ENCODE measurements around the gene CHST11.

CHST11 gene

DNA sequence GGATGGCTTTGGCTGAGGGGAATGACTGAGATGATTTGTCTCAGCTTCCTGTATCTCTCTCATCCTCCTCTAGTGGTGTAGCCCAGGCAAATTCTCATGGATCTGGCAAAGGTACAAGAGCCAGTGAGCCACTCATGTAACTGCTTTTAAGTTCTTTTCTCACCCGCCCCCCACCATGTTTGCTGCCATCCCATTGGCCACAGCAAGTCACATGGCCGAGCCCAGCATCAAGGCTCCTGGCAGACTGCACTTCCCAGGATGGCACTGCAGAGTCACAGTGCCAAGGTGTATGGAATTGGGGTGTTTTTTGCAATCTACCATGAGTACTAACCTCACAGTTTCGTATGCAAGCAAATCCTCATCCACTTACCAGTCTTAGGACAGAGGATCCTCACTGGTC, 50.9 kb downstream of the CHST11 start:
- H3K9ac ChIP-seq (ENCODE audit: low read depth in 1 of 2, low read length in 2 of 2), result no peak overlapping the region
- no peak overlapping the region for H3K4me3 ChIP-seq (ENCODE audit: low read depth in 1 of 2, low read length in 2 of 2)

DNA sequence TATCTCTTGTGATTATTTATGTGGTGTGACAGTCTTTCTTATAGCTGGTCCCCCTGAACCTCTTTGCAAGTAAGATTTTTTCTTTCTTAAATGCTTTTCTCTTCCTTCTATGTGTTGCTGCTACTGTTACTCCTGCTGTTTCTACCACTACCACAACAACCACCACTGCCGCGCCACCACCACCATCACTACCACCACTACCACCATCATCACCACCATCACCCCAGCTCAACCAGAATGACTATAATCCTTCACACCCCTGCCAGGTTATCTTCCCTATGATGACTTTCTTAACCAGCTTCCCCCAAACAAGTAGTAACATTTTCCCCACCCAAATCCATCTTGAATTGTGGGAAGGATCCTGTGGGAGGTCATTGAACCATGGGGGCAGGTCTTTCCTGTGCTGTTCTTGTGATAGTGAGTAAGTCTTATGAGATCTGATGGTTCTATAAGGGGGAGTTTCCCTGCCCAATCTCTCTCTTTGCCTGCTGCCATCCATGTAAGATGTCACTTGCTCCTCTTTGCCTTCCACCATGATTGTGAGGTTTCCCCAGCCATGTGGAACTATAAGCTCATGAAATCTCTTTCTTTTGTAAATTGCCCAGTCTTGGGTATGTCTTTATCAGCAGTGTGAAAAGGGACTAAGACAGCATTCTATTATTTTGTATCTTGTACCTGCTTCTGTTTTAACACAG, 52.2 kb downstream of the CHST11 start:
- Histone ChIP-seq H3K36me3 (ENCODE audit: control insufficient read depth in 1 of 2, insufficient read depth in 2 of 2, low read length in 2 of 2) (no peaks in the 10 kb centered on the region), H3K27me3 (ENCODE audit: control insufficient read depth in 1 of 2, insufficient read depth in 2 of 2, low read length in 2 of 2) (no peaks in the 10 kb centered on the region), H3K4me1 (ENCODE audit: control insufficient read depth in 1 of 2, insufficient read depth in 2 of 2, low read length in 2 of 2) (peaks cover 7 to 17% of the 10 kb centered on the region in 2 donors), H3K9ac (ENCODE audit: low read depth in 1 of 2, low read length in 2 of 2) (no peak overlapping the region), H3K27ac (ENCODE audit: low read depth, low read length) (no peak overlapping the region), H3K9me3 (ENCODE audit: control insufficient read depth in 1 of 2, low read length in 2 of 2) (no peaks in the 10 kb centered on the region), H3K4me3 (ENCODE audit: low read depth in 1 of 2, low read length in 2 of 2) (no peak overlapping the region)

More for the DNA sequence above, 50.9 kb downstream of the CHST11 start:
- no peak overlapping the region for H3K27ac ChIP-seq (ENCODE audit: low read depth, low read length)
- no peaks in the 10 kb centered on the region for H3K9me3 ChIP-seq (ENCODE audit: control insufficient read depth in 1 of 2, low read length in 2 of 2)
- H3K27me3 ChIP-seq (ENCODE audit: control insufficient read depth in 1 of 2, insufficient read depth in 2 of 2, low read length in 2 of 2), result no peaks in the 10 kb centered on the region
- H3K4me1 ChIP-seq (ENCODE audit: control insufficient read depth in 1 of 2, insufficient read depth in 2 of 2, low read length in 2 of 2), result peaks cover 7 to 23% of the 10 kb centered on the region in 2 donors
- H3K36me3 ChIP-seq (ENCODE audit: control insufficient read depth in 1 of 2, insufficient read depth in 2 of 2, low read length in 2 of 2), result no peaks in the 10 kb centered on the region

DNA sequence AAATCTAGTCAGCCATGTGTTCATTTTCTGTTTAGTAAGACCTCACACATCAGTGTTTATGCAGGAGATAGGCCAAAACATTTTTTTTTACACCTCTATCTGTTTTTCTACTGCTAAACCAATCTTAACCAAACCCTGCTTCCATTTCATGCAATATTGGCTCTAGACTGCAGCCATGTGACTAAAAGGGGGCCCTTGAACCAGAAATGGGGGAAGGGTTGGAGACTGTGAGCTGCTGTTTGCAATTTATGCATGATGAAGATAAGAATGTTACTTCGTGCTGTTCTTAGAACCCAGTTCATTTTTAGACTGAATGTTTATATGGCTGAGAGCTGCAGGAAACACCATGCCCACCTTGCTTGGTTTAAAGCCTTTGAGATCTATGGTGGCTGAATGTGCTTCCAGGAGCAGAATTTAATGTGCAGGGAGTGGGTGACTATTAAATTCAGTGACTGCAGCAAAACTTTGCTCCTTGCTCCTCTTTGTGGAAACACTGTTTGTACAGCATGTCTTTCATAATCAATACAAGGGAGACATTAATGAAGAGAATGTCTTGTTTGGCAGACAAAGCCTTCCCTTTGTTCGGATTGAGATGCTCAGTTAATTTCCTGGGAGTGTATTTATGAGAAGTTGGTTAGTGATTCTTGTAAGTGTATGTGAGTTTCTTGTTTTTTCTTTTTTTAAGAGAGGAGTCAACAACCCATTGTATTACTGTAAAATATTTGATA, 53.6 kb downstream of the CHST11 start:
- peaks cover 1 to 8% of the 10 kb centered on the region in 2 donors for H3K4me1 ChIP-seq (ENCODE audit: control insufficient read depth in 1 of 2, insufficient read depth in 2 of 2, low read length in 2 of 2)
- H3K9ac ChIP-seq (ENCODE audit: low read depth in 1 of 2, low read length in 2 of 2), result no peak overlapping the region
- H3K36me3 ChIP-seq (ENCODE audit: control insufficient read depth in 1 of 2, insufficient read depth in 2 of 2, low read length in 2 of 2), result no peaks in the 10 kb centered on the region
- H3K27ac ChIP-seq (ENCODE audit: low read depth, low read length), result no peak overlapping the region
- no peaks in the 10 kb centered on the region for H3K9me3 ChIP-seq (ENCODE audit: control insufficient read depth in 1 of 2, low read length in 2 of 2)
- H3K4me3 ChIP-seq (ENCODE audit: low read depth in 1 of 2, low read length in 2 of 2), result no peak overlapping the region
- H3K27me3 ChIP-seq (ENCODE audit: control insufficient read depth in 1 of 2, insufficient read depth in 2 of 2, low read length in 2 of 2), result no peaks in the 10 kb centered on the region

DNA sequence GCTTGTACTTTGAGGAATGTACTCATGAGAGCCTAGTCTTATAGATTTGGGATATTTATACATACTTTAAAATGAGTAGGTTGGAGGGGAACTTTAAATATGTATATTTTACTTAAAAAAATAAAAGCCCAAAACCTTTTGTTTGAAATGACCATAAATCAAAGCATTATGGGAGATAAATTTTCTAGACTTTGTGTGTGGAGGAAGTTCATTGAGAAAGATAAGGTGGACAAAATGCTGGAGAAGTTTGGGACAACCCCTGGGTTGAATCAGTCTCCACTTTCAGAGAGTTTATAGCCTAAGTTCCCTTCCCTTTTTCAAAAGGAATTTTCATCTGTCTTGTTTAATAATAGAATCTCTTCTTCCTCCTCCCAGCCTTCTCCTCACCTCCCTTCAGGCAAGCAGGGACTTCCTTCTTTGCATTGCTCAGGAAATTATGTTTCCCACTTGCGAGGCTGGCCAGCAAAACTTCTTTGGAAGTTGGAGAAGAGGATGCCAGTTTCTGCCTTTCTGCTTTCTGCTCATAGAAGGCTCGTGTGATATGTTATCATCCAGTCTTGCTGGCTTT, 54.2 kb downstream of the CHST11 start:
- Histone ChIP-seq H3K36me3 (ENCODE audit: control insufficient read depth in 1 of 2, insufficient read depth in 2 of 2, low read length in 2 of 2) (no peaks in the 10 kb centered on the region), H3K9me3 (ENCODE audit: control insufficient read depth in 1 of 2, low read length in 2 of 2) (no peaks in the 10 kb centered on the region), H3K27me3 (ENCODE audit: control insufficient read depth in 1 of 2, insufficient read depth in 2 of 2, low read length in 2 of 2) (no peaks in the 10 kb centered on the region), H3K4me1 (ENCODE audit: control insufficient read depth in 1 of 2, insufficient read depth in 2 of 2, low read length in 2 of 2) (peaks cover 0 to 2% of the 10 kb centered on the region in 2 donors), H3K27ac (ENCODE audit: low read depth, low read length) (no peak overlapping the region), H3K4me3 (ENCODE audit: low read depth in 1 of 2, low read length in 2 of 2) (no peak overlapping the region), H3K9ac (ENCODE audit: low read depth in 1 of 2, low read length in 2 of 2) (no peak overlapping the region)

DNA sequence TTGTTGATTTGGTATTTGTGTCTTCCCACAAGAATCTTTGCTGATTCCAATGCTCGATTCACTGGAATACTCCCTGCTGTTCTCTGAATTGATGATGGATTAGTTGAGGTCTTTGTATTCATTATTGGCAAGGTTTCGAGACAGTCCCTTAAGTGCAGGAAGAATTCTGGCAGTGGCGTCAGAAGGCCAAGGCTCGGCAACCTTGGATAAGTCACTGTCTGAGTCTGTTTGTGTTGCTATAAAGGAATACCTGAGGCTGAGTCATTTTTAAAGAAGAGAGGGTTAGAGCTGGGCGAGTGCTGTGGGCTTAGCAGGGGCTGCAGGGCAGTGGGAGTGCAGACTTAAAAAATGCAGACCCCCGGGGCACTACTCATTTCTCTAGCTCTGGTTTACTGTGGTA, 56.9 kb downstream of the CHST11 start:
- no peak overlapping the region for H3K9ac ChIP-seq (ENCODE audit: low read depth in 1 of 2, low read length in 2 of 2)
- H3K4me1 ChIP-seq (ENCODE audit: control insufficient read depth in 1 of 2, insufficient read depth in 2 of 2, low read length in 2 of 2), result no peaks in the 10 kb centered on the region
- H3K4me3 ChIP-seq (ENCODE audit: low read depth in 1 of 2, low read length in 2 of 2), result no peak overlapping the region
- no peaks in the 10 kb centered on the region for H3K36me3 ChIP-seq (ENCODE audit: control insufficient read depth in 1 of 2, insufficient read depth in 2 of 2, low read length in 2 of 2)
- no peaks in the 10 kb centered on the region for H3K27me3 ChIP-seq (ENCODE audit: control insufficient read depth in 1 of 2, insufficient read depth in 2 of 2, low read length in 2 of 2)
- H3K27ac ChIP-seq (ENCODE audit: low read depth, low read length), result no peak overlapping the region
- no peaks in the 10 kb centered on the region for H3K9me3 ChIP-seq (ENCODE audit: control insufficient read depth in 1 of 2, low read length in 2 of 2)

DNA sequence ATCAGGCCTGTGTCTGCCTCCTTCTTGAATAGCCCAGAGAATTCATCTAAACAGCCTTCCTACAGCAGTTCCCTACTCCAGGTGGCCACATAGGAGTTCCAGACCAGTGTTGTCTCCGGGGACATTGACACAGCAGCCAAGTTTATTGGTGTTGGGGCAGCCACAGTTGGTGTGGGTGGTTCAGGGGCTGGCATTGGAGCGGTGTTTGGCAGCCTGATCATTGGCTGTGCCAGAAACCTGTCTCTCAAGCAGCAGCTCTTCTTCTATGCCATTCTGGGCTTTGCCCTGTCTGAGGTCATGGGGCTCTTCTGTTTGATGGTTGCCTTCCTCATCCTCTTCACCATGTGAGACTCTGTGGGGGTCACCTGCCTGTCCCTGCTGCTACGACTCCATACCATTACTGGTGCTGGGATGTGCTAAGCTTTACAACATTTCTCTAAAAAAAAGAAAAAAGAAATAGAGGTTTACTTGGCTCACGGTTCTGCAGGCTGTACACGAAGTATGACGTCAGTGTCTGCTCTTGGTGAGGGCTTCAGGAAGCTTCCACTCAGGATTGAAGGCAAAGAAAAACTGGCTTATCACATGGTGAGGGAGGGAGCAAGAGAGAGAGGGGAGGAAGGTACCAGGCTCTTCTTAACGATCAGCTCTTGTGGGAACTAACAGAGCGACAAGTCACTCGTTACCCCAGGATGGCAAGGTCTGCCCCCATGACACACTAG, 57.5 kb downstream of the CHST11 start:
- Histone ChIP-seq H3K9me3 (ENCODE audit: control insufficient read depth in 1 of 2, low read length in 2 of 2) (no peaks in the 10 kb centered on the region), H3K4me1 (ENCODE audit: control insufficient read depth in 1 of 2, insufficient read depth in 2 of 2, low read length in 2 of 2) (no peaks in the 10 kb centered on the region), H3K9ac (ENCODE audit: low read depth in 1 of 2, low read length in 2 of 2) (no peak overlapping the region), H3K4me3 (ENCODE audit: low read depth in 1 of 2, low read length in 2 of 2) (no peak overlapping the region), H3K36me3 (ENCODE audit: control insufficient read depth in 1 of 2, insufficient read depth in 2 of 2, low read length in 2 of 2) (no peaks in the 10 kb centered on the region), H3K27me3 (ENCODE audit: control insufficient read depth in 1 of 2, insufficient read depth in 2 of 2, low read length in 2 of 2) (no peaks in the 10 kb centered on the region), H3K27ac (ENCODE audit: low read depth, low read length) (no peak overlapping the region)

DNA sequence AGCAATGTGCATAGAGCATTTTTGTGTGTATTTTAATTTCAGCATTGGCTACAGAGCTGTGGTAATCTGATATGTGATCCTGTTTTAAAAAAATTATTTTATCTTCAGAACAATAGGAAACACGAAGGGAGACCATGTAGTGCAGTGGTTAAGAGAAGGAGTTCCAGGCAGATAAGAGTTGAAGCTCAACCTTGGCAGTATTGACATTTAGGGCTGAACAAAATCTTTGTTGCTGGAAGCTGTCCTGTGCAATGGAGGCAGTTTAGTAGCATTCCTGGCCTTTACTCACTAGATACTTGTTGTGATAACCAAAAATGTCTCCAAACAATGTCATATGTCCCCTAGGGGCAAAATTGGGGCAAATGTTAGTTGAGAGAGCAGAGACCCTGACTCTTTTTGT, 59.2 kb downstream of the CHST11 start:
- peaks cover 9 to 10% of the 10 kb centered on the region in 2 donors for H3K4me1 ChIP-seq (ENCODE audit: control insufficient read depth in 1 of 2, insufficient read depth in 2 of 2, low read length in 2 of 2)
- no peaks in the 10 kb centered on the region for H3K36me3 ChIP-seq (ENCODE audit: control insufficient read depth in 1 of 2, insufficient read depth in 2 of 2, low read length in 2 of 2)
- no peak overlapping the region for H3K27ac ChIP-seq (ENCODE audit: low read depth, low read length)
- H3K9ac ChIP-seq (ENCODE audit: low read depth in 1 of 2, low read length in 2 of 2), result no peak overlapping the region
- H3K9me3 ChIP-seq (ENCODE audit: control insufficient read depth in 1 of 2, low read length in 2 of 2), result no peaks in the 10 kb centered on the region
- H3K4me3 ChIP-seq (ENCODE audit: low read depth in 1 of 2, low read length in 2 of 2), result no peak overlapping the region
- H3K27me3 ChIP-seq (ENCODE audit: control insufficient read depth in 1 of 2, insufficient read depth in 2 of 2, low read length in 2 of 2), result no peaks in the 10 kb centered on the region

DNA sequence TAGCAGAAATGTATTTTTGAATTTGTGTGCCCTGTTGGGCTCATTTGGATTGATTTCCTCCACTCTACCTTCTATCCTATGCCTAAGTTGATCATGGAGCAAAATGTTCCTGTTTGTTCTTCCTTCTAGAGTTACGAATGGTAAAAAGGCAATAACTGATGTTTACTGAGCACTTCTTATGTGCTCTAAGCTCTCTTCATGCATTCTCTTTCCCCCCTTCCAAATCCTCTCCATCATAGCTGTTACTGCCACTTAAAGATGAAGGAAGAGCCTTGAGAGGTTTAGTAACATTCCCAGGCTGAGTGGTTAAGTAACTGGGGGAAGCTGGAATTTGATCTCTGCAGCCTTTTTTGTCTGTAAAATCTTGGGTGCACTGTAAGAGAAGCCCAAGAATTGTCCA, 60.1 kb downstream of the CHST11 start:
- Histone ChIP-seq H3K4me1 (ENCODE audit: control insufficient read depth in 1 of 2, insufficient read depth in 2 of 2, low read length in 2 of 2) (peaks cover 9 to 10% of the 10 kb centered on the region in 2 donors), H3K27ac (ENCODE audit: low read depth, low read length) (no peak overlapping the region), H3K27me3 (ENCODE audit: control insufficient read depth in 1 of 2, insufficient read depth in 2 of 2, low read length in 2 of 2) (no peaks in the 10 kb centered on the region), H3K9me3 (ENCODE audit: control insufficient read depth in 1 of 2, low read length in 2 of 2) (no peaks in the 10 kb centered on the region), H3K36me3 (ENCODE audit: control insufficient read depth in 1 of 2, insufficient read depth in 2 of 2, low read length in 2 of 2) (no peaks in the 10 kb centered on the region), H3K4me3 (ENCODE audit: low read depth in 1 of 2, low read length in 2 of 2) (no peak overlapping the region), H3K9ac (ENCODE audit: low read depth in 1 of 2, low read length in 2 of 2) (no peak overlapping the region)

DNA sequence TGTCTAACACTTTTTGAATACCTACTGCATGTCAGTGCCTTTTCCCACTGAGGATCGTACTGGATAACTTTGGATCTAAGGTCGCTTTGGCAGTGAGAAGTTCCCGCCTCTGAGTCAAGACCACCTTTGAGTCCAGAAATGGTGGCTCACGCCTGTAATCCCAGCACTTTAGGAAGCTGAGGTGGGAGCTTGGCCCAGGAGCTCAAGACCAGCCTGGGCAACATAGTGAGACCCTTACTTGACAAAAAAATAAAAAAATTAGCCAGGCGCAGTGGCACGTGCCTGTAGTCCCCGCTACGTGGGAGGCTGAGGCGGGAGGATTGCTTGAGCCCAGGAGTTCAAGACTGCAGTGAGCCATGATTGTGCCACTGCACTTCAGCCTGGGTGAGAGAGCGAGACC, 61.1 kb downstream of the CHST11 start:
- H3K4me1 ChIP-seq (ENCODE audit: control insufficient read depth in 1 of 2, insufficient read depth in 2 of 2, low read length in 2 of 2), result peaks cover 10 to 13% of the 10 kb centered on the region in 2 donors
- H3K27me3 ChIP-seq (ENCODE audit: control insufficient read depth in 1 of 2, insufficient read depth in 2 of 2, low read length in 2 of 2), result no peaks in the 10 kb centered on the region
- H3K9ac ChIP-seq (ENCODE audit: low read depth in 1 of 2, low read length in 2 of 2), result no peak overlapping the region

More for the DNA sequence above, 61.1 kb downstream of the CHST11 start:
- H3K9me3 ChIP-seq (ENCODE audit: control insufficient read depth in 1 of 2, low read length in 2 of 2), result no peaks in the 10 kb centered on the region
- H3K36me3 ChIP-seq (ENCODE audit: control insufficient read depth in 1 of 2, insufficient read depth in 2 of 2, low read length in 2 of 2), result no peaks in the 10 kb centered on the region
- no peak overlapping the region for H3K4me3 ChIP-seq (ENCODE audit: low read depth in 1 of 2, low read length in 2 of 2)
- no peak overlapping the region for H3K27ac ChIP-seq (ENCODE audit: low read depth, low read length)
